ENCODE measurements around the gene EIF4B.
"Not testable (repeated sequence)": the region's sequence is repeated elsewhere in the genome, so short reads cannot be mapped to it uniquely, and the experiment has no call there.

EIF4B gene

GRCh38 chr12:52980096-52980649 lies 26.1 kb upstream of the EIF4B start:
- DNase-seq (ENCODE audit: low read depth): no peak
- H3K4me3 ChIP-seq (ENCODE audit: control insufficient read depth, low read depth, low read length): no peak overlapping the region
- TF ChIP-seq CTCF (conservative IDR thresholded peaks at IDR 0.05; ENCODE audit: control insufficient read depth, insufficient read depth, low read depth, low read length): no peak

GRCh38 chr12:52980650-52981423 lies 25.4 kb upstream of the EIF4B start:
- peak; percentile 89 for DNase-seq (ENCODE audit: low read depth)
- peak; percentile 99 for TF ChIP-seq CTCF (conservative IDR thresholded peaks at IDR 0.05; ENCODE audit: control insufficient read depth, insufficient read depth, low read depth, low read length)
- H3K4me3 ChIP-seq (ENCODE audit: control insufficient read depth, low read depth, low read length): no peak overlapping the region

- TF ChIP-seq CTCF (conservative IDR thresholded peaks at IDR 0.05; ENCODE audit: control insufficient read depth, insufficient read depth, low read depth, low read length): no peak
- no peak for DNase-seq (ENCODE audit: low read depth)
- no peak overlapping the region for H3K4me3 ChIP-seq (ENCODE audit: control insufficient read depth, low read depth, low read length)
These were observed 22.1 kb upstream of the EIF4B start for GRCh38 chr12:52984136-52984535.

- no peak overlapping the region for H3K4me3 ChIP-seq (ENCODE audit: control insufficient read depth, low read depth, low read length)
- TF ChIP-seq CTCF (conservative IDR thresholded peaks at IDR 0.05; ENCODE audit: control insufficient read depth, insufficient read depth, low read depth, low read length): no peak
- no peak for DNase-seq (ENCODE audit: low read depth)
These were observed 17.4 kb upstream of the EIF4B start for GRCh38 chr12:52988898-52989297.

GRCh38 chr12:52990206-52990605 lies 16.1 kb upstream of the EIF4B start:
- DNase-seq (ENCODE audit: low read depth): peak; percentile 62
- TF ChIP-seq CTCF (conservative IDR thresholded peaks at IDR 0.05; ENCODE audit: control insufficient read depth, insufficient read depth, low read depth, low read length): no peak

GRCh38 chr12:52992240-52992639 lies 14.0 kb upstream of the EIF4B start:
- not testable (repeated sequence) for H3K4me3 ChIP-seq (ENCODE audit: control insufficient read depth, low read depth, low read length); DNase-seq (ENCODE audit: low read depth)

More at GRCh38 chr12:52990206-52990605, 16.1 kb upstream of the EIF4B start:
- no peak overlapping the region for H3K4me3 ChIP-seq (ENCODE audit: control insufficient read depth, low read depth, low read length)

GRCh38 chr12:52992699-52993557 lies 13.3 kb upstream of the EIF4B start:
- H3K4me3 ChIP-seq (ENCODE audit: control insufficient read depth, low read depth, low read length): no peak overlapping the region
- no peak for TF ChIP-seq CTCF (conservative IDR thresholded peaks at IDR 0.05; ENCODE audit: control insufficient read depth, insufficient read depth, low read depth, low read length)
- DNase-seq (ENCODE audit: low read depth): peak; percentile 73
